SK-N-SH treated with all-trans-retinoic acid at 6 μM for 48 hours (cell line): ENCODE data around the gene CDHR3.

Experiments used
- ATAC-seq: fragments of 200-7000 bp; cut with Tn5 transposase; 3 replicates; pipeline ENCODE4 v1.9.1; 2020; ENCODE audit warnings: mild to moderate bottlenecking, moderate library complexity
- ARNTL ChIP-seq: fragments of 450-650 bp; formaldehyde crosslinking; IDR thresholded peaks from 2 replicates; pipeline ENCODE4 v1.5.0; 2020; ENCODE audit warnings: low read depth, mild to moderate bottlenecking, moderate library complexity, borderline replicate concordance
- BACH2 ChIP-seq: fragments of 250-450 bp; sonication (Bioruptor Pico); IDR thresholded peaks from 2 replicates; pipeline ENCODE4 v1.9.0; 2021; ENCODE audit warnings: mild to moderate bottlenecking, borderline replicate concordance
- CREB5 ChIP-seq: fragments of 250-450 bp; sonication (Bioruptor Pico); IDR thresholded peaks from 2 replicates; pipeline ENCODE4 v1.5.1; 2020; ENCODE audit warnings: low read depth, mild to moderate bottlenecking, moderate library complexity
- CSDC2 ChIP-seq: fragments of 250-450 bp; sonication (Bioruptor Pico); IDR thresholded peaks from 2 replicates; pipeline ENCODE4 v1.5.0; 2020; ENCODE audit warnings: mild to moderate bottlenecking, moderate library complexity
- ESRRG ChIP-seq: fragments of 250-450 bp; sonication (Bioruptor Pico); IDR thresholded peaks from 2 replicates; pipeline ENCODE4 v1.6.1; 2021; ENCODE audit warnings: mild to moderate bottlenecking
- GLIS3 ChIP-seq: fragments of 250-450 bp; sonication (Bioruptor Pico); IDR thresholded peaks from 2 replicates; pipeline ENCODE4 v1.5.0; 2020; ENCODE audit warnings: mild to moderate bottlenecking, moderate library complexity
- ISL1 ChIP-seq: fragments of 250-450 bp; sonication (Bioruptor Pico); IDR thresholded peaks from 2 replicates; pipeline ENCODE4 v2.1.2; 2022; ENCODE audit warnings: mild to moderate bottlenecking, moderate library complexity
- OSR1 ChIP-seq: fragments of 250-450 bp; sonication (Bioruptor Pico); IDR thresholded peaks from 2 replicates; pipeline ENCODE4 v1.8.0; 2022; ENCODE audit warnings: moderate library complexity, mild to moderate bottlenecking, inconsistent platforms
- PATZ1 ChIP-seq: fragments of 250-450 bp; sonication (Bioruptor Pico); IDR thresholded peaks from 2 replicates; pipeline ENCODE4 v1.8.0; 2020; ENCODE audit warnings: mild to moderate bottlenecking, moderate library complexity, borderline replicate concordance
- RARB ChIP-seq: fragments of 250-450 bp; sonication (Bioruptor Pico); IDR thresholded peaks from 2 replicates; pipeline ENCODE4 v1.8.0; 2021; ENCODE audit warnings: mild to moderate bottlenecking, moderate library complexity
- SNAI2 ChIP-seq: fragments of 250-450 bp; sonication (Bioruptor Pico); IDR thresholded peaks from 2 replicates; pipeline ENCODE4 v1.5.0; 2020; ENCODE audit warnings: mild to moderate bottlenecking, moderate library complexity
- TCF4 ChIP-seq: fragments of 250-450 bp; sonication (Bioruptor Pico); IDR thresholded peaks from 2 replicates; pipeline ENCODE4 v1.8.0; 2021; ENCODE audit warnings: mild to moderate bottlenecking, moderate library complexity, borderline replicate concordance
- TOX ChIP-seq: fragments of 250-450 bp; sonication (Bioruptor Pico); IDR thresholded peaks from 2 replicates; pipeline ENCODE4 v1.8.0; 2021; ENCODE audit warnings: mild to moderate bottlenecking, moderate library complexity, borderline replicate concordance
- ZC3H10 ChIP-seq: fragments of 250-450 bp; sonication (Bioruptor Pico); IDR thresholded peaks from 2 replicates; pipeline ENCODE4 v1.5.1; 2021; ENCODE audit warnings: mild to moderate bottlenecking, moderate library complexity
- ZFP3 ChIP-seq: fragments of 250-450 bp; sonication (Bioruptor Pico); IDR thresholded peaks from 2 replicates; pipeline ENCODE4 v1.5.0; 2020; ENCODE audit warnings: mild to moderate bottlenecking, moderate library complexity
- ZFP30 ChIP-seq: fragments of 450-650 bp; formaldehyde crosslinking; IDR thresholded peaks from 2 replicates; pipeline ENCODE4 v1.5.0; 2022; ENCODE audit warnings: mild to moderate bottlenecking, moderate library complexity
- ZNF565 ChIP-seq: fragments of 450-650 bp; formaldehyde crosslinking; conservative IDR thresholded peaks from 2 replicates; pipeline ENCODE4 v1.5.0; 2020; ENCODE audit warnings: low read depth, mild to moderate bottlenecking, moderate library complexity
- ZNF70 ChIP-seq: fragments of 450-650 bp; formaldehyde crosslinking; IDR thresholded peaks from 2 replicates; pipeline ENCODE4 v1.5.0; 2020; ENCODE audit warnings: mild to moderate bottlenecking, moderate library complexity
- ZNF8 ChIP-seq: fragments of 450-650 bp; formaldehyde crosslinking; IDR thresholded peaks from 2 replicates; pipeline ENCODE4 v1.5.0; 2020; ENCODE audit warnings: mild to moderate bottlenecking, moderate library complexity
- TF ChIP-seq, protein P1 (sequence below): fragments of 250-450 bp; sonication (Bioruptor Pico); IDR thresholded peaks from 2 replicates; pipeline ENCODE4 v1.5.0; 2020; ENCODE audit warnings: mild to moderate bottlenecking, moderate library complexity
- TF ChIP-seq, protein P2 (sequence below): fragments of 250-450 bp; sonication (Bioruptor Pico); IDR thresholded peaks from 2 replicates; pipeline ENCODE4 v1.8.0; 2021; ENCODE audit warnings: low read depth, mild to moderate bottlenecking, moderate library complexity, borderline replicate concordance

Gene CDHR3

DNA sequence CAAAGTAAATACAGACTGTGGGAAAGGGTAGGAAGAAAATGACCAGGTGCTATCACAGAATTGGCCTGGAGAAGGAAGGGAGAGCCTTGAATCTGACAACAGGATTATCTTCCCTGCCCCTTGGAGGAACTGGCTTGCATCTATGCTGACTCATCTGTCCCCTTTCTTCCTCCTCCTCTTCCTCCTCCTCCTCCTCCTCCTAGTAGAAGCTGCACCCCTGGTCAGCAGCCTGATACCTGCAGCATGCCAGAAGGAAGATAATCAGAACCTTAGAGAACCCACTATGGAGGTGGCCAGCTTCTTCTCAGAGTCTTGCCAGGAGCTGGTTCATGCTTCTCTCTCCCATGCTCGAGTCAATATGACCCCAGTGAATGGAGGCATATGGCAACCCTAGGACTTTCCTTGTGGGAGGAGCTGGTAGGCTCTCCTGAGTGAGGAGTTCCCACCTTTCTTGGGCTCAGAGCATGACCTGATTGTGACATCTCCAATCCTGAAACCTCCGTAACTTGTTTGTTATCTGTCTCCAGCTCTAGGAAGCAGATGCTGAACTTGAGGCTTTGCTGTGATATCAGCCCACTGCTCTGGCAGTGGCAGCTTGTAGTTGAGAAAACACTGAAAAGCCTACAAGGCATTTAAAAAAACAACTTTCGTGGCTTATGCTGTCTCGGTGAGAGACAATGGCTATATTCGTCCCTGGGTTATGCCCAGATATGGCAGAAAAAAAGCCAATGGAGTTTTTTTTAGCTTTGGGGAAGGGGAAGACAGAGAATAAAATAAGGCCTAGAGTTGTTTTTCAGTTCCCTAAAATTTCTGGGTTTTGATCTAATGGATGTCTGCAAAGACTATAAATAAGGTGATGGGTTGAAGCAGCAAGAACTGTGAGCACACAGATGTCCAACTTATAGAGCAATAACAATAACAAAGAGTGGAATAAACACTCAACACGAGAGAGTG, 60.6 kb downstream of the CDHR3 start:
- no peak for ATAC-seq
- TF ChIP-seq ZFP3 (CRISPR knock-in tag) (no peak), ZFP30 (CRISPR knock-in tag) (no peak), ESRRG (CRISPR knock-in tag) (no peak), PATZ1 (CRISPR knock-in tag) (no peak), SNAI2 (CRISPR knock-in tag) (no peak), TCF4 (CRISPR knock-in tag) (no peak), ARNTL (CRISPR knock-in tag) (no peak), BACH2 (CRISPR knock-in tag) (no peak)
- TF ChIP-seq, protein P1, sequence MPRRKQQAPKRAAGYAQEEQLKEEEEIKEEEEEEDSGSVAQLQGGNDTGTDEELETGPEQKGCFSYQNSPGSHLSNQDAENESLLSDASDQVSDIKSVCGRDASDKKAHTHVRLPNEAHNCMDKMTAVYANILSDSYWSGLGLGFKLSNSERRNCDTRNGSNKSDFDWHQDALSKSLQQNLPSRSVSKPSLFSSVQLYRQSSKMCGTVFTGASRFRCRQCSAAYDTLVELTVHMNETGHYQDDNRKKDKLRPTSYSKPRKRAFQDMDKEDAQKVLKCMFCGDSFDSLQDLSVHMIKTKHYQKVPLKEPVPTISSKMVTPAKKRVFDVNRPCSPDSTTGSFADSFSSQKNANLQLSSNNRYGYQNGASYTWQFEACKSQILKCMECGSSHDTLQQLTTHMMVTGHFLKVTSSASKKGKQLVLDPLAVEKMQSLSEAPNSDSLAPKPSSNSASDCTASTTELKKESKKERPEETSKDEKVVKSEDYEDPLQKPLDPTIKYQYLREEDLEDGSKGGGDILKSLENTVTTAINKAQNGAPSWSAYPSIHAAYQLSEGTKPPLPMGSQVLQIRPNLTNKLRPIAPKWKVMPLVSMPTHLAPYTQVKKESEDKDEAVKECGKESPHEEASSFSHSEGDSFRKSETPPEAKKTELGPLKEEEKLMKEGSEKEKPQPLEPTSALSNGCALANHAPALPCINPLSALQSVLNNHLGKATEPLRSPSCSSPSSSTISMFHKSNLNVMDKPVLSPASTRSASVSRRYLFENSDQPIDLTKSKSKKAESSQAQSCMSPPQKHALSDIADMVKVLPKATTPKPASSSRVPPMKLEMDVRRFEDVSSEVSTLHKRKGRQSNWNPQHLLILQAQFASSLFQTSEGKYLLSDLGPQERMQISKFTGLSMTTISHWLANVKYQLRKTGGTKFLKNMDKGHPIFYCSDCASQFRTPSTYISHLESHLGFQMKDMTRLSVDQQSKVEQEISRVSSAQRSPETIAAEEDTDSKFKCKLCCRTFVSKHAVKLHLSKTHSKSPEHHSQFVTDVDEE (CRISPR knock-in tag) = no peak

DNA sequence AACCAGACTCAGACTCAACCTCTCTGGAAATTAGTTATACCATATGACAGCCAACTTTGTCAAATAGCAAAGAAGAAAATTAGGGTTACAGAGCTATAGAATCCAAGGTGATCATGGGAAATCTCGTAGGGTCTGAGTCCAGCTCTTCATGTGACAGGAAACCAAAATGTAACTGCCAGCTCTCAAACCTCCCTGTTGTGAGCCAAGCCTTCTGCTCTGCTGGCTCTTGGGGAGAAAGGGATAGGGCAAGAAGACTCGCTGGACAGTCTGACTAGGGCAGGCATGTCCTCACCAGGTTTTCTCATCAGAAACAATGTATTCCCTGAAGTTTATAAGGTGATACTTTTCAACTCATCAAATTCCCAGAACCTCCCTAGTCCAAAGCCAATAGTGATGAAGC, 63.0 kb downstream of the CDHR3 start:
- TF ChIP-seq CREB5 (CRISPR knock-in tag) (no peak), ZNF565 (CRISPR knock-in tag) (no peak), TCF4 (CRISPR knock-in tag) (no peak), SNAI2 (CRISPR knock-in tag) (no peak), ISL1 (CRISPR knock-in tag) (no peak), RARB (CRISPR knock-in tag) (no peak), CSDC2 (CRISPR knock-in tag) (no peak), ZNF70 (CRISPR knock-in tag) (no peak), ZC3H10 (CRISPR knock-in tag) (no peak), ZNF8 (no peak), PATZ1 (CRISPR knock-in tag) (no peak), GLIS3 (CRISPR knock-in tag) (no peak), OSR1 (CRISPR knock-in tag) (no peak), TOX (CRISPR knock-in tag) (no peak), ZFP3 (CRISPR knock-in tag) (no peak)
- TF ChIP-seq, protein P1 (CRISPR knock-in tag) = no peak
- TF ChIP-seq, protein P2, sequence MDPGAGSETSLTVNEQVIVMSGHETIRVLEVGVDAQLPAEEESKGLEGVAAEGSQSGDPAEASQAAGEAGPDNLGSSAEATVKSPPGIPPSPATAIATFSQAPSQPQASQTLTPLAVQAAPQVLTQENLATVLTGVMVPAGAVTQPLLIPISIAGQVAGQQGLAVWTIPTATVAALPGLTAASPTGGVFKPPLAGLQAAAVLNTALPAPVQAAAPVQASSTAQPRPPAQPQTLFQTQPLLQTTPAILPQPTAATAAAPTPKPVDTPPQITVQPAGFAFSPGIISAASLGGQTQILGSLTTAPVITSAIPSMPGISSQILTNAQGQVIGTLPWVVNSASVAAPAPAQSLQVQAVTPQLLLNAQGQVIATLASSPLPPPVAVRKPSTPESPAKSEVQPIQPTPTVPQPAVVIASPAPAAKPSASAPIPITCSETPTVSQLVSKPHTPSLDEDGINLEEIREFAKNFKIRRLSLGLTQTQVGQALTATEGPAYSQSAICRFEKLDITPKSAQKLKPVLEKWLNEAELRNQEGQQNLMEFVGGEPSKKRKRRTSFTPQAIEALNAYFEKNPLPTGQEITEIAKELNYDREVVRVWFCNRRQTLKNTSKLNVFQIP (CRISPR knock-in tag) = no peak

More for the DNA sequence above, 63.0 kb downstream of the CDHR3 start:
- ATAC-seq = no peak
